Measurements from ENCODE around the gene ATP2B1. TPM values are rescaled to one million over a fixed set of nuclear protein-coding genes. Genes with fewer than 3 reads are reported as not detected.

Gene ATP2B1
- total and polyA plus RNA-seq, 4 donors = 8.5 to 120 (median 24.5) TPM

DNA sequence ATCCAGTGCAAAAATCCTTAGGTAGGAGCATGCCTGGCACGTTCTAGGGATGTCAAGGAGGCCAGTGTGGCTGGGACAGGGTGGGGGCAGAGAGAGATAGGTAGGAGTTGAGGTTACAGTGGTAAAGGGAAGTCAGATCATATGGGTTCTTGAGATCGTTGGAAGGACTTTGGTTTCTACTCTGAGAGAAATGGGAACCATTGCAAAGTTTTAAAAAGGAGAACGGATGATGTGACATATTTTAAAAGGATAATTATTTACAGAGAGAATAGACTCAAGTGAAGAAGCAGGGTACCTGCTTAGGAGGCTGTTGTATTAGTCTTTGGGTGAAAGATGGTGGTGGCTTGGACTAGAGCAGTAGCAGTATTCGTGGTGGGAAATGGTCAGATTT lies 47.6 kb upstream of the ATP2B1 start:
- TF ChIP-seq, protein P1, sequence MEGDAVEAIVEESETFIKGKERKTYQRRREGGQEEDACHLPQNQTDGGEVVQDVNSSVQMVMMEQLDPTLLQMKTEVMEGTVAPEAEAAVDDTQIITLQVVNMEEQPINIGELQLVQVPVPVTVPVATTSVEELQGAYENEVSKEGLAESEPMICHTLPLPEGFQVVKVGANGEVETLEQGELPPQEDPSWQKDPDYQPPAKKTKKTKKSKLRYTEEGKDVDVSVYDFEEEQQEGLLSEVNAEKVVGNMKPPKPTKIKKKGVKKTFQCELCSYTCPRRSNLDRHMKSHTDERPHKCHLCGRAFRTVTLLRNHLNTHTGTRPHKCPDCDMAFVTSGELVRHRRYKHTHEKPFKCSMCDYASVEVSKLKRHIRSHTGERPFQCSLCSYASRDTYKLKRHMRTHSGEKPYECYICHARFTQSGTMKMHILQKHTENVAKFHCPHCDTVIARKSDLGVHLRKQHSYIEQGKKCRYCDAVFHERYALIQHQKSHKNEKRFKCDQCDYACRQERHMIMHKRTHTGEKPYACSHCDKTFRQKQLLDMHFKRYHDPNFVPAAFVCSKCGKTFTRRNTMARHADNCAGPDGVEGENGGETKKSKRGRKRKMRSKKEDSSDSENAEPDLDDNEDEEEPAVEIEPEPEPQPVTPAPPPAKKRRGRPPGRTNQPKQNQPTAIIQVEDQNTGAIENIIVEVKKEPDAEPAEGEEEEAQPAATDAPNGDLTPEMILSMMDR (IDR thresholded peaks at IDR 0.05; ENCODE audit: control extremely low read depth, extremely low read depth) = no peak
- H3K27ac ChIP-seq (ENCODE audit: low read depth in 1 of 2, low read length in 1 of 2) = no peak overlapping the region
- no peak overlapping the region for H3K9ac ChIP-seq (ENCODE audit: insufficient read depth in 1 of 2, low read length in 2 of 2)
- DNase-seq = no peak
- no peak for ATAC-seq (ENCODE audit: insufficient read depth, low FRiP score)
- no peaks in the 10 kb centered on the region for H3K4me1 ChIP-seq (ENCODE audit: control insufficient read depth in 5 of 5, insufficient read depth in 5 of 5, low read length in 5 of 5)
- H3K4me3 ChIP-seq = no peak overlapping the region
- no peaks in the 10 kb centered on the region for H3K27me3 ChIP-seq (ENCODE audit: control insufficient read depth in 3 of 3, insufficient read depth in 3 of 3, low read length in 2 of 3)
- H3K36me3 ChIP-seq (ENCODE audit: control insufficient read depth in 4 of 4, insufficient read depth in 4 of 4, low read length in 4 of 4) = no peaks in the 10 kb centered on the region
- WGBS, 2 donors = 34 to 71% methylated on average over 4 of the region's 4 CpGs
- no peaks in the 10 kb centered on the region for H3K9me3 ChIP-seq (ENCODE audit: control insufficient read depth in 4 of 4, insufficient read depth in 3 of 4, low read length in 3 of 4)

DNA sequence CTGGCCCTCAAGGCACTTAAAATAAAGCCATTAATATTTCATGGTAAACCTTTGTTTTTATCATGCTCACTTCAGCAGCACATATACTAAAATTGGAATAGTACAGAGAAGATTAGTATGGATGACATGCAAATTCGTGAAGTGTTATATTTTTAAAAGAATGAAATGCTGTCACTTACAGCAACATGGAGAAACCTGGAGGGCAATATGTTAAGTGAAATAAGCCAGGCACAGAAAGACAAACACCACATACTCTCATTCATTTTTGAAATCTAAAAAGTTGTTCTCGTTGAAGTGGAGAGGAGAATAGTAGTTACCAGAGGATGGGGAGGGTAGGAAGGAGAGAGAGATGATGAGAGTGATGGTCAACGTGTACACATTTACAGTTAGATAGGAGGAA lies 45.4 kb upstream of the ATP2B1 start:
- TF ChIP-seq, protein P1 (IDR thresholded peaks at IDR 0.05; ENCODE audit: control extremely low read depth, extremely low read depth) = no peak
- Histone ChIP-seq H3K4me3 (no peak overlapping the region), H3K9me3 (ENCODE audit: control insufficient read depth in 4 of 4, insufficient read depth in 3 of 4, low read length in 3 of 4) (no peaks in the 10 kb centered on the region), H3K4me1 (ENCODE audit: control insufficient read depth in 5 of 5, insufficient read depth in 5 of 5, low read length in 5 of 5) (no peaks in the 10 kb centered on the region), H3K27ac (ENCODE audit: low read depth in 1 of 2, low read length in 1 of 2) (no peak overlapping the region), H3K36me3 (ENCODE audit: control insufficient read depth in 4 of 4, insufficient read depth in 4 of 4, low read length in 4 of 4) (no peaks in the 10 kb centered on the region), H3K27me3 (ENCODE audit: control insufficient read depth in 3 of 3, insufficient read depth in 3 of 3, low read length in 2 of 3) (no peaks in the 10 kb centered on the region), H3K9ac (ENCODE audit: insufficient read depth in 1 of 2, low read length in 2 of 2) (no peak overlapping the region)
- 82 to 92% methylated on average over 3 of the region's 3 CpGs for WGBS, 2 donors
- DNase-seq = no peak
- ATAC-seq (ENCODE audit: insufficient read depth, low FRiP score) = no peak

DNA sequence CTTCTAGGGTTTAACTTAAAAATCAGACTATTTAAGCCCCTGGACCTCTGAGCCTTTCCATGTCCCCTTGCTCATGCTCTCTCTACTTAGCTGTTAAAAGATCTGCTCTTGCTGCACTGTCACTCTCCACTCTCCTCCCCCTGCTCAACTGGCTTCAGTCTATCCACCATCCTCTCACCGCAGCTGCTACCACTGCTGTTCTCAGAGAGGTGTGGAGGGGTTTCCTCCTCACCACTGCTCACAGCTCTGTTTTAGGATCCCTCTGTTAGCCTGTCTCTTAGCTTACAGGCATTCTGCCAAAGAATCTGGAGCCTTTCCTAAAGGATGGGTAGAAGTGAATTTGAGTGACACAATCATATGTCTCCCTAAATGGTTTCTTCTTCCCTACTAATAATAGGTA lies 43.7 kb upstream of the ATP2B1 start:
- no peak overlapping the region for H3K9ac ChIP-seq (ENCODE audit: insufficient read depth in 1 of 2, low read length in 2 of 2)

More for the DNA sequence above, 43.7 kb upstream of the ATP2B1 start:
- no peak overlapping the region for H3K4me3 ChIP-seq
- ATAC-seq (ENCODE audit: insufficient read depth, low FRiP score) (no peak), DNase-seq (no peak)
- H3K9me3 ChIP-seq (ENCODE audit: control insufficient read depth in 4 of 4, insufficient read depth in 3 of 4, low read length in 3 of 4) = no peaks in the 10 kb centered on the region
- no peaks in the 10 kb centered on the region for H3K27me3 ChIP-seq (ENCODE audit: control insufficient read depth in 3 of 3, insufficient read depth in 3 of 3, low read length in 2 of 3)
- WGBS, 2 donors = 92 to 95% methylated on average over 1 of the region's 1 CpG
- H3K36me3 ChIP-seq (ENCODE audit: control insufficient read depth in 4 of 4, insufficient read depth in 4 of 4, low read length in 4 of 4) = no peaks in the 10 kb centered on the region
- H3K27ac ChIP-seq (ENCODE audit: low read depth in 1 of 2, low read length in 1 of 2) = no peak overlapping the region
- no peaks in the 10 kb centered on the region for H3K4me1 ChIP-seq (ENCODE audit: control insufficient read depth in 5 of 5, insufficient read depth in 5 of 5, low read length in 5 of 5)
- TF ChIP-seq, protein P1 (IDR thresholded peaks at IDR 0.05; ENCODE audit: control extremely low read depth, extremely low read depth) = no peak

Measured in lung (tissue), 12 donors.